Gastrocnemius medialis (tissue), 4 donors: ENCODE results near the gene HDGFL2.

Experiments used
- POLR2A ChIP-seq, 2 donors: fragments of 450-650 bp; IDR thresholded peaks; one replicate each; pipeline ENCODE4 v1.6.1; 2017; ENCODE audit warnings: antibody characterized with exemption in 2 of 2, mild to moderate bottlenecking in 2 of 2, moderate library complexity in 2 of 2
- TF ChIP-seq, protein P1 (sequence below), 5 experiments: fragments of 450-650 bp in 3 of 5; fragments of 200-600 bp in 2 of 5; sonication (generic) in 2 of 5; IDR thresholded peaks in 4 of 5; conservative IDR thresholded peaks in 1 of 5; 1 replicate in 4 of 5; 2 replicates in 1 of 5; pipeline ENCODE4 v1.5.1; 2016 to 2019; ENCODE audit warnings: antibody characterized with exemption in 5 of 5, mild to moderate bottlenecking in 3 of 5, moderate library complexity in 3 of 5

DNA sequence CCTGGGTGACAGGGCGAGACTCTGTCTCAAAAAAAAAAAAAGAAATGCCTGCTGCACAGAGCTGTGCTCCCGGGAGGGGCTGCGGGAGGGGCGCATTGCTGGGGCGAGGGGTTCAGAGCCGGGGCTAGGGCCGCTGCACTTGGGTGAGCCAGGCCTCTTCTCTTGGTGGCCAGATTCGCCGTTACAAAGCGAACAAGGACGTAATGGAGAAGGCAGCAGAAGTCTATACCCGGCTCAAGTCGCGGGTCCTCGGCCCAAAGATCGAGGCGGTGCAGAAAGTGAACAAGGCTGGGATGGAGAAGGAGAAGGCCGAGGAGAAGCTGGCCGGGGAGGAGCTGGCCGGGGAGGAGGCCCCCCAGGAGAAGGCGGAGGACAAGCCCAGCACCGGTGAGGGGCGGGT, 27.2 kb downstream of the HDGFL2 start:
- no peak for TF ChIP-seq POLR2A (IDR thresholded peaks at IDR 0.05)
- TF ChIP-seq, protein P1, sequence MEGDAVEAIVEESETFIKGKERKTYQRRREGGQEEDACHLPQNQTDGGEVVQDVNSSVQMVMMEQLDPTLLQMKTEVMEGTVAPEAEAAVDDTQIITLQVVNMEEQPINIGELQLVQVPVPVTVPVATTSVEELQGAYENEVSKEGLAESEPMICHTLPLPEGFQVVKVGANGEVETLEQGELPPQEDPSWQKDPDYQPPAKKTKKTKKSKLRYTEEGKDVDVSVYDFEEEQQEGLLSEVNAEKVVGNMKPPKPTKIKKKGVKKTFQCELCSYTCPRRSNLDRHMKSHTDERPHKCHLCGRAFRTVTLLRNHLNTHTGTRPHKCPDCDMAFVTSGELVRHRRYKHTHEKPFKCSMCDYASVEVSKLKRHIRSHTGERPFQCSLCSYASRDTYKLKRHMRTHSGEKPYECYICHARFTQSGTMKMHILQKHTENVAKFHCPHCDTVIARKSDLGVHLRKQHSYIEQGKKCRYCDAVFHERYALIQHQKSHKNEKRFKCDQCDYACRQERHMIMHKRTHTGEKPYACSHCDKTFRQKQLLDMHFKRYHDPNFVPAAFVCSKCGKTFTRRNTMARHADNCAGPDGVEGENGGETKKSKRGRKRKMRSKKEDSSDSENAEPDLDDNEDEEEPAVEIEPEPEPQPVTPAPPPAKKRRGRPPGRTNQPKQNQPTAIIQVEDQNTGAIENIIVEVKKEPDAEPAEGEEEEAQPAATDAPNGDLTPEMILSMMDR (IDR thresholded peaks at IDR 0.05 in 4 of 5, conservative IDR thresholded peaks at IDR 0.05 in 1 of 5), result no peak
